GM18502 (cell line): ENCODE results near the gene TRAPPC12.
A peak's percentile ranks its signal among the peaks of the same experiment; 100 is the strongest.

Experiments used
- ATAC-seq: cut with Tn5 transposase; IDR thresholded peaks from one replicate; pipeline ENCODE4 v1.9.1; 2021; ENCODE audit warnings: mild to moderate bottlenecking; ENCODE audit not compliant: unreplicated experiment, poor library complexity

TRAPPC12 gene

GRCh38 chr2:3405307-3405706, 25.8 kb downstream of the TRAPPC12 start:
- no peak for ATAC-seq

- no peak for ATAC-seq
Measured at GRCh38 chr2:3405876-3406275, 26.4 kb downstream of the TRAPPC12 start.

- ATAC-seq: no peak
Measured at GRCh38 chr2:3406501-3406900, 27.0 kb downstream of the TRAPPC12 start.

GRCh38 chr2:3408781-3409180, 29.3 kb downstream of the TRAPPC12 start:
- no peak for ATAC-seq

- ATAC-seq: no peak
Measured at GRCh38 chr2:3409627-3410170, 30.2 kb downstream of the TRAPPC12 start.

GRCh38 chr2:3411103-3411502, 31.6 kb downstream of the TRAPPC12 start:
- no peak for ATAC-seq

- no peak for ATAC-seq
Measured at GRCh38 chr2:3413697-3414096, 34.2 kb downstream of the TRAPPC12 start.

GRCh38 chr2:3414133-3414860, 34.8 kb downstream of the TRAPPC12 start:
- no peak for ATAC-seq

- ATAC-seq: no peak
Measured at GRCh38 chr2:3418766-3419404, 39.4 kb downstream of the TRAPPC12 start.

GRCh38 chr2:3420076-3420768, 40.7 kb downstream of the TRAPPC12 start:
- no peak for ATAC-seq

GRCh38 chr2:3420769-3421397, 41.4 kb downstream of the TRAPPC12 start:
- ATAC-seq: no peak

GRCh38 chr2:3421580-3421979, 42.1 kb downstream of the TRAPPC12 start:
- ATAC-seq: no peak

- peak; percentile 42 for ATAC-seq
Measured at GRCh38 chr2:3422161-3422779, 42.8 kb downstream of the TRAPPC12 start.

- ATAC-seq: no peak
Measured at GRCh38 chr2:3423492-3424170, 44.1 kb downstream of the TRAPPC12 start.

GRCh38 chr2:3424171-3424795, 44.8 kb downstream of the TRAPPC12 start:
- ATAC-seq: no peak

GRCh38 chr2:3426615-3427014, 47.1 kb downstream of the TRAPPC12 start:
- no peak for ATAC-seq

GRCh38 chr2:3427272-3427671, 47.8 kb downstream of the TRAPPC12 start:
- peak; percentile 91 for ATAC-seq

- no peak for ATAC-seq
Measured at GRCh38 chr2:3428577-3428976, 49.1 kb downstream of the TRAPPC12 start.

- ATAC-seq: no peak
Measured at GRCh38 chr2:3429066-3429610, 49.6 kb downstream of the TRAPPC12 start.
